ENCODE measurements around the gene SYNDIG1. TPM values are rescaled to one million over a fixed set of nuclear protein-coding genes. Genes with fewer than 3 reads are reported as not detected.

SYNDIG1 gene
- polyA plus RNA-seq, 2 of the 4 experiments (the other 2 are of a cell fraction) = 0.96 to 2.6 TPM

DNA sequence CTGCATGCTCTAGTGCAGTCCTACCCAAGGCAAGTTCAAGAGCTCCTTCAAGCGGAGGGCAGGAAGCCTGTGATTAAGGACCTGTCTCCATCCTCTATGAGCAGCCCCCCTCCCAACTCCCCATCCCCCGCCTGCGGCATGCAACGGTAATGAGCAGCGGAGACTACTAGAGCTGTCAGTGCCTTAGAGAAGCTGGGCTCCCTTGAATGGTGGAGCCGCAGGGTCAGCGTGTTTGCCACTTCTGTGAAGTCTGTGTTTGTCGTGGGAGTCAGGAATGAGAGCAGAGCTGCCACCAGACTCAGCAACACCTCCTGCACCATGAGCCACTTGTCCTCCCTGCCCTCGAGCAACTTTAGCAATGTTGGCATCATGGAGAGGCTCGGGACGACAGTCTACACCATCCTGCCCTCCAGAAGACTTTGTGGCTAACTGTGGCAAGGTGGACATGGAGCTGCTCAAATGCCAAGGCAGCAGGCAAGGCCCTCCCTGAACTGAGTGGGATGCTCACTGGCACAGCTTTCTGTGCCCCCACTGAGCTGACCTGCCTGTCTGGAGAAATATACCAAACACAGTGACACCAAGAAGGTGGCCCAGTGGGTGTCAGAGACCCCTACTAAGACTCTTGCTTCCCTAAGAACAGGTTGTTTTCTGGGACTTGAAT, 23.8 kb upstream of the SYNDIG1 start:
- TF ChIP-seq CBX8 (IDR thresholded peaks at IDR 0.05) (no peak), PBX3 (IDR thresholded peaks at IDR 0.05) (no peak), GATA3 (IDR thresholded peaks at IDR 0.05; ENCODE audit: borderline replicate concordance) (no peak), JUNB (IDR thresholded peaks at IDR 0.05) (no peak), ZNF302 (CRISPR knock-in tag; IDR thresholded peaks at IDR 0.05) (no peak), NFE2L2 (conservative IDR thresholded peaks at IDR 0.05; ENCODE audit: low read length) (no peak), SREBF2 (IDR thresholded peaks at IDR 0.05) (no peak), HES2 (IDR thresholded peaks at IDR 0.05) (no peak)
- no peaks in the 10 kb centered on the region for H3K4me1 ChIP-seq
- H3K4me2 ChIP-seq = no peak overlapping the region
- 37% methylated on average over 10 of the region's 11 CpGs for WGBS (ENCODE audit: missing lambda C conversion rate)
- H3K9me3 ChIP-seq = no peaks in the 10 kb centered on the region
- DNase-seq (ENCODE audit: low read depth in 1 of 2, low spot score in 1 of 2) (no peak), FAIRE-seq (no peak), ATAC-seq (no peak)
- no peak overlapping the region for H3K27ac ChIP-seq
- no peak overlapping the region for H3K4me3 ChIP-seq
- ChIA-PET CTCF (interaction anchor here (0.7 to 1.7 kb wide), 3 partner anchors 12 to 474 kb away, joined by 3 to 5 read pairs (median 4); no protein-coding TSS in a partner anchor), POLR2A (no interaction called here)

DNA sequence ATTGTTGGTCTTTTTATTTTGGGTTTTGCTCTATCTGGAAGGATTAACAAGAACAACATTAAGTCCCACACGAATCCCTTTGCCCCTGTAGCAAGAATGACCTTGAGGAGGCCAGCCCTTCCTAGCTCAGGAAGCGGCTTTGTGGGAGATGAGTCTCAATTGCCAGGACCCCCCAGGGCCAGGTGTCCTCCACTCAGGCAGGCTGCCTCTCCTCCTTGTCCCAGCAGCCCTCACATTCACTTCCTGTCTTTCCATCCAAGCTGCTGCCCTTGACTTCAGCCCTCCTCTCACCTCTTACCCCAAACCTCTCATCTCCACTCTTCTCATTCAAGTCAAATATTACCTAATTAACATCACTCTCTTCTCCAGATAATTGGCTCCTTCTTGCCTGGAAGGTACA, 22.6 kb upstream of the SYNDIG1 start:
- CTCF ChIA-PET = no interaction called here
- WGBS (ENCODE audit: missing lambda C conversion rate) = 9% methylated on average over 2 of the region's 2 CpGs
- no peak for ATAC-seq

More for the DNA sequence above, 22.6 kb upstream of the SYNDIG1 start:
- Histone ChIP-seq H3K9me3 (no peaks in the 10 kb centered on the region), H3K4me3 (no peak overlapping the region), H3K4me1 (no peaks in the 10 kb centered on the region), H3K27ac (no peak overlapping the region), H3K4me2 (no peak overlapping the region)
- FAIRE-seq (no peak), DNase-seq (ENCODE audit: low read depth in 1 of 2, low spot score in 1 of 2) (no peak)
- POLR2A ChIA-PET = no interaction called here
- TF ChIP-seq CEBPB (IDR thresholded peaks at IDR 0.05) (no peak), HOXB13 (CRISPR knock-in tag; IDR thresholded peaks at IDR 0.05; ENCODE audit: low read depth) (no peak), PHF8 (IDR thresholded peaks at IDR 0.05; ENCODE audit: borderline replicate concordance, low read depth) (no peak), PBX3 (IDR thresholded peaks at IDR 0.05) (no peak), HOXA7 (CRISPR knock-in tag; IDR thresholded peaks at IDR 0.05) (no peak), MAZ (IDR thresholded peaks at IDR 0.05; ENCODE audit: borderline replicate concordance, low read depth, low read length) (no peak), KDM1A (IDR thresholded peaks at IDR 0.05; ENCODE audit: low read depth) (no peak), JUN (IDR thresholded peaks at IDR 0.05) (no peak), EHMT2 (IDR thresholded peaks at IDR 0.05; ENCODE audit: low read depth) (no peak), E2F6 (IDR thresholded peaks at IDR 0.05; ENCODE audit: borderline replicate concordance, low read depth) (no peak), EHF (CRISPR knock-in tag; IDR thresholded peaks at IDR 0.05) (no peak), CBX2 (IDR thresholded peaks at IDR 0.05; ENCODE audit: borderline replicate concordance, low read depth) (no peak), BHLHE40 (IDR thresholded peaks at IDR 0.05; ENCODE audit: low read depth, low read length) (no peak)
- TF ChIP-seq, protein P1, sequence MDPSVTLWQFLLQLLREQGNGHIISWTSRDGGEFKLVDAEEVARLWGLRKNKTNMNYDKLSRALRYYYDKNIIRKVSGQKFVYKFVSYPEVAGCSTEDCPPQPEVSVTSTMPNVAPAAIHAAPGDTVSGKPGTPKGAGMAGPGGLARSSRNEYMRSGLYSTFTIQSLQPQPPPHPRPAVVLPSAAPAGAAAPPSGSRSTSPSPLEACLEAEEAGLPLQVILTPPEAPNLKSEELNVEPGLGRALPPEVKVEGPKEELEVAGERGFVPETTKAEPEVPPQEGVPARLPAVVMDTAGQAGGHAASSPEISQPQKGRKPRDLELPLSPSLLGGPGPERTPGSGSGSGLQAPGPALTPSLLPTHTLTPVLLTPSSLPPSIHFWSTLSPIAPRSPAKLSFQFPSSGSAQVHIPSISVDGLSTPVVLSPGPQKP (IDR thresholded peaks at IDR 0.05; ENCODE audit: low read depth, low read length) = no peak
- TF ChIP-seq, protein P2, sequence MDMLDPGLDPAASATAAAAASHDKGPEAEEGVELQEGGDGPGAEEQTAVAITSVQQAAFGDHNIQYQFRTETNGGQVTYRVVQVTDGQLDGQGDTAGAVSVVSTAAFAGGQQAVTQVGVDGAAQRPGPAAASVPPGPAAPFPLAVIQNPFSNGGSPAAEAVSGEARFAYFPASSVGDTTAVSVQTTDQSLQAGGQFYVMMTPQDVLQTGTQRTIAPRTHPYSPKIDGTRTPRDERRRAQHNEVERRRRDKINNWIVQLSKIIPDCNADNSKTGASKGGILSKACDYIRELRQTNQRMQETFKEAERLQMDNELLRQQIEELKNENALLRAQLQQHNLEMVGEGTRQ (IDR thresholded peaks at IDR 0.05) = no peak
